Caco-2 (cell line): ENCODE data around the gene AGAP1. TPM values are rescaled to one million over a fixed set of nuclear protein-coding genes. Genes with fewer than 3 reads are reported as not detected.

Experiments used
- BruUV-seq: library from RNA; stranded (reverse); fragments of 400-500 nt; replicated peaks from 2 replicates; lab custom pipeline; 2021; lab: Mats Ljungman, UMichigan
- CTCF ChIA-PET: fragments of 300-600 bp; sonication (Branson Sonifier 250); formaldehyde crosslinking; loops from one replicate; lab custom pipeline; 2022; ENCODE audit warnings: antibody characterized with exemption; lab: Charles Lee
- POLR2A ChIA-PET: fragments of 300-600 bp; sonication (Branson Sonifier 250); formaldehyde crosslinking; loops from one replicate; lab custom pipeline; 2022; ENCODE audit warnings: antibody characterized with exemption; lab: Charles Lee
- DNase-seq, 2 experiments: peaks; one replicate each; pipeline versions ENCODE4 v3.0.0 to v3.0.0-alpha.2; 2020 to 2022
- H3K27me3 ChIP-seq: replicated peaks from 2 replicates; pipeline ENCODE4 v1.6.0; 2011; ENCODE audit warnings: low read length; ENCODE audit not compliant: control insufficient read depth, insufficient read depth
- H3K36me3 ChIP-seq: 2 replicates; pipeline ENCODE4 v1.5.1; 2011; ENCODE audit warnings: low read length; ENCODE audit not compliant: control insufficient read depth, insufficient read depth
- H3K4me1 ChIP-seq: fragments of 250-450 bp; sonication (Bioruptor Pico); 2 replicates; pipeline ENCODE4 v1.5.1; 2020; ENCODE audit warnings: mild to moderate bottlenecking
- H3K4me3 ChIP-seq: 2 replicates; pipeline ENCODE4 v1.5.1; 2011; ENCODE audit warnings: low read depth, mild to moderate bottlenecking, control low read depth, low read length
- H3K9me3 ChIP-seq: fragments of 250-450 bp; sonication (Bioruptor Pico); 2 replicates; pipeline ENCODE4 v1.5.1; 2020; ENCODE audit warnings: mild to moderate bottlenecking, moderate library complexity
- H3K27ac Mint-ChIP-seq: one replicate; pipeline ENCODE4 v1.8.0; 2022; ENCODE audit warnings: mixed read lengths; ENCODE audit not compliant: unreplicated experiment
- H3K27me3 Mint-ChIP-seq: one replicate; pipeline ENCODE4 v1.8.0; 2022; ENCODE audit warnings: mixed read lengths; ENCODE audit not compliant: insufficient read depth, unreplicated experiment
- H3K36me3 Mint-ChIP-seq: one replicate; pipeline ENCODE4 v1.8.0; 2022; ENCODE audit warnings: mild to moderate bottlenecking, mixed read lengths; ENCODE audit not compliant: insufficient read depth, unreplicated experiment
- H3K4me1 Mint-ChIP-seq: one replicate; pipeline ENCODE4 v1.8.0; 2022; ENCODE audit warnings: low read depth, mixed read lengths; ENCODE audit not compliant: unreplicated experiment
- H3K4me3 Mint-ChIP-seq: one replicate; pipeline ENCODE4 v1.8.0; 2022; ENCODE audit warnings: mild to moderate bottlenecking, moderate library complexity, mixed read lengths; ENCODE audit not compliant: unreplicated experiment
- H3K9me3 Mint-ChIP-seq: one replicate; pipeline ENCODE4 v1.8.0; 2022; ENCODE audit warnings: mixed read lengths; ENCODE audit not compliant: unreplicated experiment
- intact Hi-C: fragments of 100-400 bp; cut with micrococcal nuclease; formaldehyde crosslinking; loops from one replicate; pipeline ENCODE4 v1.10.0; 2022; ENCODE audit not compliant: unreplicated experiment
- total RNA-seq: library from RNA; stranded (reverse); gene quantifications from 2 replicates; pipeline ENCODE4 v1.2.3, GENCODE V29; 2022
- TF ChIP-seq, protein P1 (sequence below), 2 experiments: fragments of 200-600 bp in 1 of 2; IDR thresholded peaks; 1 replicate in 1 of 2; 2 replicates in 1 of 2; pipeline versions ENCODE4 v1.5.1 to v1.8.0; 2011 to 2022; ENCODE audit warnings: antibody characterized with exemption in 1 of 2, control low read depth in 1 of 2, inconsistent platforms in 1 of 2, low read depth in 1 of 2, low read length in 1 of 2, mild to moderate bottlenecking in 1 of 2, moderate library complexity in 1 of 2; ENCODE audit not compliant: insufficient read depth in 1 of 2, severe bottlenecking in 1 of 2, unreplicated experiment in 1 of 2

The AGAP1 gene
- total RNA-seq, 1 experiment from 2014 or later = 41.7 TPM

GRCh38 chr2:235533198-235533597 lies 39.4 kb downstream of the AGAP1 start:
- no peaks in the 10 kb centered on the region for H3K27me3 Mint-ChIP-seq
- H3K27ac Mint-ChIP-seq = no peak overlapping the region
- no peaks in the 10 kb centered on the region for H3K9me3 Mint-ChIP-seq
- no peaks in the 10 kb centered on the region for H3K4me1 Mint-ChIP-seq
- TF ChIP-seq, protein P1, sequence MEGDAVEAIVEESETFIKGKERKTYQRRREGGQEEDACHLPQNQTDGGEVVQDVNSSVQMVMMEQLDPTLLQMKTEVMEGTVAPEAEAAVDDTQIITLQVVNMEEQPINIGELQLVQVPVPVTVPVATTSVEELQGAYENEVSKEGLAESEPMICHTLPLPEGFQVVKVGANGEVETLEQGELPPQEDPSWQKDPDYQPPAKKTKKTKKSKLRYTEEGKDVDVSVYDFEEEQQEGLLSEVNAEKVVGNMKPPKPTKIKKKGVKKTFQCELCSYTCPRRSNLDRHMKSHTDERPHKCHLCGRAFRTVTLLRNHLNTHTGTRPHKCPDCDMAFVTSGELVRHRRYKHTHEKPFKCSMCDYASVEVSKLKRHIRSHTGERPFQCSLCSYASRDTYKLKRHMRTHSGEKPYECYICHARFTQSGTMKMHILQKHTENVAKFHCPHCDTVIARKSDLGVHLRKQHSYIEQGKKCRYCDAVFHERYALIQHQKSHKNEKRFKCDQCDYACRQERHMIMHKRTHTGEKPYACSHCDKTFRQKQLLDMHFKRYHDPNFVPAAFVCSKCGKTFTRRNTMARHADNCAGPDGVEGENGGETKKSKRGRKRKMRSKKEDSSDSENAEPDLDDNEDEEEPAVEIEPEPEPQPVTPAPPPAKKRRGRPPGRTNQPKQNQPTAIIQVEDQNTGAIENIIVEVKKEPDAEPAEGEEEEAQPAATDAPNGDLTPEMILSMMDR (IDR thresholded peaks at IDR 0.05; ENCODE audit: insufficient read depth in 1 of 2, low read depth in 1 of 2, low read length in 1 of 2, severe bottlenecking in 1 of 2, unreplicated experiment in 1 of 2) = no peak
- POLR2A ChIA-PET = no interaction called here
- Histone ChIP-seq H3K9me3 (no peaks in the 10 kb centered on the region), H3K4me3 (no peak overlapping the region), H3K4me1 (no peaks in the 10 kb centered on the region), H3K36me3 (no peaks in the 10 kb centered on the region), H3K27me3 (no peaks in the 10 kb centered on the region)
- no peak overlapping the region for H3K4me3 Mint-ChIP-seq
- H3K36me3 Mint-ChIP-seq = peaks cover 6% of the 10 kb centered on the region
- intact Hi-C loops = no loop called here
- no peak for DNase-seq
- CTCF ChIA-PET = no interaction called here
- no TSS peak for BruUV-seq

DNA sequence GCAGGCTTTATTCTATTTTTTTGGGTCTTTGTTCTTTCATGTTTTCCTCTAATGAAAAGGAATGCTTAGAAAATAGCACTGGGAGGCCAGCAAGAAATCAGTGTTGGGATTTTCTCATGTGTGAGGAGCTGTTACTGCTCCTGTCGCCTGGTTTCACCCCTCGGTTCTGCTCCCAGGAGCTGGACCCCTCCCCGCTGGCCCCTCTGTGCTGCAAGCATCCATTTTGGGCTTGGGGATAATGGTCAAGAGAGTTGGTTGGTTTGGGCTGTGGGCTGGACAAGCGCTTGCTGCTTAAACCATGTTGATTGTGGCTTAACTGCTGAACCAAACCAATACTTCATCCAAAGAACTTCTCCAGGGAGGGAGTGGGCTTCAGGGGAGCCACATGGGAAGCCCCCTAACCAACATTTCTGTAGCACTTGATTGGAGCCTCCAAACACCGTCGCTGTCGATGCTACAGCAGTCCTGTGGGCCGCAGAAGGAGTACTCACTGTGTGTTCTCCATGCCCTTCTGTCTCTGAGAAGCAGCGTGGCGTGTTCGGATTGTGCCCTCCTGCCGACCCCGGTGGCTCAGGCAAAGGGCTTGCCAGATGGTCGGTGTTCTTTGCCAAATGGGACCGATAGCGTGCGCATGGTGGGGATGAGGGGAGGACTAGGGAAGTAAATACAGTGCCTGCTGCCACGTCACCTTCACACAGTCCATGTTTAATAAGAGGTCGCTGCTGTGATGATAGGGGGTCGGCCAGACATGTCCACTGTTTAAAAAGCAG lies 40.0 kb downstream of the AGAP1 start:
- intact Hi-C loops = no loop called here
- H3K27me3 ChIP-seq = no peaks in the 10 kb centered on the region
- ChIA-PET CTCF (no interaction called here), POLR2A (no interaction called here)
- TF ChIP-seq, protein P1 (IDR thresholded peaks at IDR 0.05; ENCODE audit: insufficient read depth in 1 of 2, low read depth in 1 of 2, low read length in 1 of 2, severe bottlenecking in 1 of 2, unreplicated experiment in 1 of 2) = no peak
- H3K9me3 ChIP-seq = no peaks in the 10 kb centered on the region
- H3K4me3 Mint-ChIP-seq = no peak overlapping the region
- no peak overlapping the region for H3K4me3 ChIP-seq
- no TSS peak for BruUV-seq
- H3K27me3 Mint-ChIP-seq = no peaks in the 10 kb centered on the region
- H3K4me1 ChIP-seq = no peaks in the 10 kb centered on the region
- no peaks in the 10 kb centered on the region for H3K4me1 Mint-ChIP-seq
- H3K36me3 ChIP-seq = no peaks in the 10 kb centered on the region
- DNase-seq = no peak
- H3K27ac Mint-ChIP-seq = no peak overlapping the region
- peaks cover 6% of the 10 kb centered on the region for H3K36me3 Mint-ChIP-seq
- H3K9me3 Mint-ChIP-seq = no peaks in the 10 kb centered on the region

DNA sequence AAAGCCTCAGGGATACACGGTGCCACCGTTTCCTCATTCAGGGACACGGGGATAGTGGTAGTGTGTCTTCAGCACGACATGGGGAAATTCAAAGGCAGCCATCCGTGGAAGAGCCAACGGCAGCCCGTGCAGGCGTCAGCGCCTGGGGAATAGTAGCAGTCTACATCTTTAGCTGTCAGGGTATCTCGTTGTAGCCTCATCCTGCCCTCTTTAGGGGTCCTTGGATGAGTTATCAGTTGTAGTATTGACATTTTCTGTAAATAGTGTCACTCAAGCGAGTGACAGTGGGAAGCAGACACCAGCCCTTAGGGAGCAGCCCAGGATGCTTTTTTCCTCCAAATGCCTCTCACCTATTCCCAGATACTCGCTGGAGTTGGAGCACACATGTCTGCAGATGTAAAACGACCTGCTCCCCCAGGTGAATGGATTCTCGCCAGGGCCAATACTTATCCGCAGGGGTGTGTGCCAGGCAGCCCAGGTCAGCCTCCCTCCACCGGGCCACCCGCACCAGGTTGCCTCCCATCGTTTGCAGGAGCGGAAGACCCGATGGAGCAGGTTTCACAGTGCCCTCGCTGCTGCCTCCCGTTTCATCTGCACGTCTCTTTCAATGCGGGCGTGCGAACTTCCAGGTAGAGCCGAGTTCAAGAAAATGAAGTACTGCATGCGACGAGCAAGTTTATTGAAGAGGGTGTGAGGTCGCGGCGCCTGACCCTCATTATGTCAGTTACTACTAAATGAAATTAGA lies 41.0 kb downstream of the AGAP1 start:
- ChIA-PET POLR2A (no interaction called here), CTCF (no interaction called here)
- Histone ChIP-seq H3K27me3 (no peaks in the 10 kb centered on the region), H3K36me3 (no peaks in the 10 kb centered on the region), H3K4me3 (no peak overlapping the region), H3K4me1 (no peaks in the 10 kb centered on the region), H3K9me3 (no peaks in the 10 kb centered on the region)
- Mint-ChIP-seq H3K4me1 (no peaks in the 10 kb centered on the region), H3K27me3 (no peaks in the 10 kb centered on the region), H3K4me3 (no peak overlapping the region), H3K9me3 (no peaks in the 10 kb centered on the region), H3K27ac (no peak overlapping the region), H3K36me3 (peaks cover 6% of the 10 kb centered on the region)
- no TSS peak for BruUV-seq
- no peak for DNase-seq
- intact Hi-C loops = no loop called here
- TF ChIP-seq, protein P1 (IDR thresholded peaks at IDR 0.05; ENCODE audit: insufficient read depth in 1 of 2, low read depth in 1 of 2, low read length in 1 of 2, severe bottlenecking in 1 of 2, unreplicated experiment in 1 of 2) = no peak
